LHCN-M2 (cell line): ENCODE measurements around the gene USP49. TPM values are rescaled to one million over a fixed set of nuclear protein-coding genes. Genes with fewer than 3 reads are reported as not detected.
A peak's percentile ranks its signal among the peaks of the same experiment; 100 is the strongest.

Experiments
- DNase-seq: peaks from one replicate; pipeline ENCODE4 v3.0.0-alpha.2; 2012; ENCODE audit warnings: low read depth
- total RNA-seq: library from RNA; depleted of rRNA; stranded (reverse); fragments of >200 nt; gene quantifications from 2 replicates; pipeline ENCODE4 v1.2.3, GENCODE V29; 2014; rRNA removed

USP49 gene
- total RNA-seq, 1 experiment from 2014 or later, result 1.7 TPM

DNA sequence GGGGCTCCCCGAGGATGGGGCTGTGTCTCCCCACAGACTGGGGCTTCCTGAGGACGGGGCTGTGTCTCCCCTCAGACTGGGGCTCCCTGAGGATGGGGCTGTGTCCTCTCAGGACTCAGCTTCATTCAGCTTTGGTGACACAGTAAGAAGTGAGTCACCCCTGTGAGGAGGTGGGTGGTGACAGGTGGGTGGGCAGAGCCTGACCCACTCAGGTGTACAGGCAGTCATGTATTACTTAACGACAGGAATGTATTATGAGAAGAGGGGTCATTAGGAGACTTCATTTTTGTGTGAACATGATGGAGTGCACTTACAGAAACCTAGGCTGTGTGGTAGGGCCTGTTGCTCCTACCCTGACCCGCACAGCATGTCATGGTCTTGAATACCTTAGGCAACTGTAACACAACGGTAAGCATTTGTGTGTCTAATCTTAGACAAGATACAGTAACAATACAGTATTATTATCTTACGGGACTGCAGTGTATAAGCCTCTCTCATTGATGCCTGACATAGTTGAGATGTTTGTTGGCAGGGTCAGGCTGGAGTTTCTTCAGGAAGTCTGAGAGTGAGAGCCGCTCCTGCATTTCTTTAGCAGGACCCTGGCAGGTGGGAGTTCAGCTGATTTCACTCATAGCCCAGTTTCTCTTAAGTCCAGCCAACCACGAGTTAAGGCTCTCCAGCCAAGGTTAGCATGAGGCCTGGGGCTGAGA is 137.1 kb downstream of the USP49 start:
- no peak for DNase-seq

DNA sequence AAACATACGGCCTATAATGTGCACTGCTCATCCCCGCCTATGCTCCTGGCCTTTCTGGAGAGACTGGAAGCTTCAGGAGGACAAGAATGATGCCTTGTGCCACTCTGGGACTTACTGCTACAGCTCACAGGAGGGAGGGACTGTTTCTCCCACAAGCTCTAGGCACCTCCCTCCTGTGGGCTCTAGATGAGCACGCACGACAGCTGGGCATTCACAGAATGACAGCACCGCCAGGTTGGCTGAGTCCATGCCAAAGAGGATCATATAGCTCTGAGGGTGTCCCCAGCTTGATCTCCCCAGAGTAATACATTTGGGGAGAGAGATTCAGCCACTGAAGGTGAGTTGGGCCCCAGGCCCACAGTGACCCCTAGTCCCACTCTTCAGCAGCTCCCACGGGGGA is 137.9 kb downstream of the USP49 start:
- DNase-seq, result peak; percentile 39

DNA sequence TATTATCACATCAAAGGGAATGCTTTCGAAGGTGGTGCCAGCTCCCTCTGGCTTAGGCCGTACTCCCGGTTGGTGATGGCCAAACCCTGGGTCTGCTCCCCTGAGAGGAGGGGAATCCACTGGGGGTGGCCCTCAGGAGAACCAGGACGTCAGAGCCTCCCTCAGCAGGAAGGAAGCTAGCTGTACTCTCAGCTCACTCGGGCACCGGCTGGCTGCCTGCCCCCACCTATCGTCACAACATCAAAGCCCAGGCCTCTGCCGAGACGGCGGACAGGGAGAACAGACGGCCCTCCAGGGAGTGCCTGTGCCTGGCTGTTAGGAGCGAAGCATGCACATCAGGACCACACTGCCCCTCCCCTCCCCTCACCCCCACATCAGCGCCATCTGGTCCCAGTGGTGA is 138.8 kb downstream of the USP49 start:
- DNase-seq, result no peak

DNA sequence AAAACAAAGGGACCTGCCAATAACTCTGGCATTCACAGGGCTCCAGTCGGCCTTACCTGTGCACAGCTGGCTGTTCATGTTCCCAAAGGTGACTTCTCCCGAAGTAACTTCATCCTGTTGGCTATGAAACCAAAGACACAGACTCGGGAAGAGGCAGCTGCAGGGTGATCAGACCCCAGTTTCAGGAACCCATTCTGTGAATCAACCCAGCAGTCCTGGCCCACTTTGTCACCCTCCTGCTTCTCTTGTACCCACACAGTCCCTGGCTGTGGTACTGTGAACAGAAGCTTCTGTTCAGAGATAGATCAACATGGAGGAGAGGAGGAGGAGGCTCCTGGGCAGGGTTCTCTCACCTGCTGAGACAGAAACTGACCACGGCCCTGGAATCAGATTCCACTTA is 139.3 kb downstream of the USP49 start:
- no peak for DNase-seq

DNA sequence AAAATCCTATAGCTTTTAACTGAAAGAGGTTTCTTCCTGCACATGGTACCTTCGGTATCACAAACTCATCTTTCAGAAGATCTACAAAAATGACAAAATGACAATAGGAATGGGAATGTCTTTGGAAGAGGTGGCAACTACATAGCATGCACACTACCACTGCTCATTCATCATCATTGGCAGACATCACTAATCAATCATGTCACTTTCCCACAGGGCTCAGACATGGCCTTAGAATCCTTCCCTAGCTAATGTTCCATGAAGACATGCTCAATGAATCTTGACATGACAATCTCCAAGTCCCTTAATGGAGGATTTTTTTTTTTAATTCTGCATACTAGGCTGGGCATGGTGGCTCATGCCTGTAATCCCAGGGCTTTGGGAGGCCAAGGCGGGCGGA is 144.8 kb downstream of the USP49 start:
- DNase-seq, result no peak

DNA sequence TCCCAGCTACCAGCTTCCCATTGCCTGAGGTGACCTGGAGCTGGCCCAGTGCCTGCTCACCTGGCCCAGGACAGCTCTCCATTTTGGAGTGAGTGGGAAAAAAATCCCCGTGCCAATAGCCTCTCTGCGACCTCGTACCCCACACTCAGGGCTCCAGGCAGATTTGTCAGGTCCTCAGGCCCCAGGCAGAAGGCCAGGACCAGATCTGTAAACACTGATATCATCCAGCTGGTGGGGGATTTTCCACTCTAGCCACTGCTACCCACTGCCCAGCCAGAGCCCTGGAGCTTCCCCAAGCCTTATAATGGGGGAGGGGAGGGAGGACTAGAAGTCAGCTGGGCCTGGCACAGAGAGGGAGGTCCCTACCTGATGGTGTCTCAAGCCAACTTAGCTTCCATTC is 146.6 kb downstream of the USP49 start:
- DNase-seq, result no peak

DNA sequence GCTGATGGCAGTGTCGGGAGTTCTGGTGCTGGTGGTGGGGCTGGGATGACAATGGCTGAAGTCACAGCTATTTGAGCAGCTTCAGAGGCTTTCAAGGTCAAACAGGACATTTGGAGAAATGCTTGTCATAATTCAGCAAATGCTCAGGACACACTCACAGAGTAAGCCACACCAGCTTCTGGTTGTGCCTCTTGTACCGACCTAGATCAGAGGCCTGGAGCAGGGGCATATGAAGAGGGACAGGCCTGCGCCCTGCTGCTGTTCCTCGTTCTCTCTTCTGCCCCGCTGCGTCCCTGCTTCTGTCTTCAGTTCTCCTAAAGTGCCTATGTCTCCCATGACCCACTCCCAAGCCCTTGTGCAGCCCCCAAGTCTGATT is 147.1 kb downstream of the USP49 start:
- no peak for DNase-seq

DNA sequence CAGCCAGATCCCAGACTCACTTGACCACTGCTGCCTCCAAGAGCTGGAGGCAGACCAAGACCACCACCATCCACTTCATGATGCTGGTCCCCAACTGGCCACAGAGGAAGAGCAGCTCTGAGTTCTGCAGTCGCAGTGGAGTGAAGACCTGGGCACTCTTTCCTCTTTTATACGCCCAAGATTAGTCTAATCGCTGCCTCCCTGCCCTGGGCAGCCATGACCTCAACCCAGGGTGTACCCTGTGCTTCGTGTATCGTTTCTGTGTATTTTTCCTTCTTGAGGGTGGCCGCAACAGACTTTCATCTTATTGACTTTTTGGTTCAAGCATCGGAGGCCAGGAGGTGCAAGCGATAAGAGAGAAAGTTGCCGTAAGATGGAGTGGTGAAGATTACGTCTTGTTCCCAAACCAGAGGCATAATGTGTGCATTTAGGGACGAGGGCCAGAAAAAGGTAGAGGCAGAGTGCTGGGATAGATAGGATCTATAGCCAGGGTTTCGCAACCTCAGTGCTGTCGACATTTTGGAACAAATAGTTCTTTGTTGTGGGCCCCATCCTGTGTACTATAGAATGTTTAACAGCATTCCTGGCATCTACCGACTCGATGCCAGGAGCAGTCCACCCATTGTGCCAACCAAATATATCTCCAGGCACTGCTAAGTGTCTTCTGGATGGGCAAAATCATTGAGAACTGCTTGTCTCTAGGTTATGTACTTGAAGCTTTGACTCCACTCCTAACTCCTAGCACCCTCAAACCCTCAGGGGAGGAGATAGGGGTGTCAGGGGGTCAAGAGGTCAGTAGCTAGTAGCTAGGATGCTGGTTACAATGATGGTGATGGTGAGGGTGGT is 147.7 kb downstream of the USP49 start, which contains the start of gene PGC:
Gene PGC (minus strand): TSS at position 142 of the 846 bp plus-strand sequence. CDS start 63 bp downstream, at position 79.
- no peak for DNase-seq

DNA sequence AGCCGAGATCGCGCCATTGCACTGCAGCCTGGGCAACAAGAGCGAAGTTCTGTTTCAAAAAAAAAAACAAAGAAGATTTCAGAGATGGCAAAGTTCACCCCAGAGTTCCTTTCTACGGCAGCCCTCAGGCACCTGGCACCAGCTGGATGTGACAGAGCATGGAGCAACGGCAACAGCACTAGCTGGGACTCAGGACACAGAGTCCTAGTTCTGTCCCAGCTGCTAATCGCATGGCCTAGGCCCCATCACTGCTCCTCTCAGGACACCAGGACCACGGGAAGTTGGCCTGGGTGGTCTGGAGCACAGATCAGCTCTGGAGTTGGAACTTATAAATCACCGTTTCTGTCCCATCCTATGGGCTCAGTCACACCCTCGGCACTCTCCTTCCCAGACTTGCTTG is 149.1 kb downstream of the USP49 start:
- no peak for DNase-seq

DNA sequence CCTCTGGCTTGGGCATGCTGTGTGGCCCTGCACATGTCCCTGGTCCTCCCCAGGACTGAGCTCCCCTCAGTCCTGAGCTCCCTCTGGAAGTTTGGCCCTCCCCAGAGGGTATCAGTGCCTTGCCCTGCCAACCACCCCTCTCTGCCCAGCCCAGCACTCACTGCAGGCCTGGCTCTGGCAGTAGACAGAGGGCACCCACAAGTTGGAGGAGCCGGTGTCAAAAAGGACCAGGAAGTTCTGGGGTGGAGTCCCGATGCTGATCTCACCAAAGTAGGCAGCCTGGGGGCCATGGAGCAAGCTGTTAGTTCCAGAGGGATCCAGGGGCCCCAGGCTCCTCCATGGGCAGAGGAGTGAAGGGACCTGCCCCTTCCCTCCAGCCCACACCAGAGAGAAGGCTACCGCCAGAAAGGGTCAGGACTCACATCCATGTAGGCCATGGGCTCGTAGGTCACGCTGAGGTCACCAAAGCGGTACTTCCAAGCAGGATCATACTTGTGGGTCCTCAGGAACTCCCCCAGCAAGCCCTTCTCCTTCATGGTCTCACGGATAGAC is 150.9 kb downstream of the USP49 start:
- no peak for DNase-seq

DNA sequence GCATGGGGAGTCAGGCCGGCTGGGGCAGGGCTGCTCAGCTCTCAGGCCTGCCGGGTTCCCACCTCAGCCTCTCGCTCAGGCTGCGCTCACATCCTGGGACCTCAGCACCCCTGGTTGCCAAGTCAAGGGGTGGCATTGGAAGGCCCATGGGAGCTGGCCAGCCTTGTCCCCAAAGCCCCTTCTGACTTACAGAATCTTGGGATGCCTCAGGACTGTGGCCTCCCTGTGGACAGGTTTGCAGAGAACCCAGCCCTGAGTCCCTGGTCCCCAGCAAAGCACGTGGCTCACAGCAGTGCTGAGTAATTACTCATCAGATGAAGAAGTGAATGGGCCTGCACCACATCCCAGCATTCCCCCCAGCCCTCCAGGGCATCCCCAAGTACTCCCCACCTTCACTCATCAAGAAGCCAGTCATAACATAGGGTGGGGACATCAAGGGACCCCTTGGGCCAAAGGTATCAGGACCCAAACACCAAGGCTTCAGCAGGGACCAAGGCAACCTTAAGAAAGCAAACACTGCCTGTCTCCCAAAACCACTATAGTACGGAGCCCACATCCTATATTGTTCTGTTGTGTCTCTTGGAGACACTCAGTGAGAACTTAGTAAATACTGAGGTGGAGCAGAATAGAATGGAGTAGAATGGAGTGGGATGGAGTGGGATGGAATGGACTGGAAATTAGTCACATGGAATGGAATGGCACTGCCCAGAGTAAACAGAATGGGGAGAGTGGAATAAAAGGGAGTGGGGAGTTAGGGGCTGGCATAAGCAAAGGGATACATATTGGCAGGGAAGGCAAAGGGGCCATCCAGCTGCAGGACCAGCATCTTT is 151.6 kb downstream of the USP49 start:
- DNase-seq, result no peak

DNA sequence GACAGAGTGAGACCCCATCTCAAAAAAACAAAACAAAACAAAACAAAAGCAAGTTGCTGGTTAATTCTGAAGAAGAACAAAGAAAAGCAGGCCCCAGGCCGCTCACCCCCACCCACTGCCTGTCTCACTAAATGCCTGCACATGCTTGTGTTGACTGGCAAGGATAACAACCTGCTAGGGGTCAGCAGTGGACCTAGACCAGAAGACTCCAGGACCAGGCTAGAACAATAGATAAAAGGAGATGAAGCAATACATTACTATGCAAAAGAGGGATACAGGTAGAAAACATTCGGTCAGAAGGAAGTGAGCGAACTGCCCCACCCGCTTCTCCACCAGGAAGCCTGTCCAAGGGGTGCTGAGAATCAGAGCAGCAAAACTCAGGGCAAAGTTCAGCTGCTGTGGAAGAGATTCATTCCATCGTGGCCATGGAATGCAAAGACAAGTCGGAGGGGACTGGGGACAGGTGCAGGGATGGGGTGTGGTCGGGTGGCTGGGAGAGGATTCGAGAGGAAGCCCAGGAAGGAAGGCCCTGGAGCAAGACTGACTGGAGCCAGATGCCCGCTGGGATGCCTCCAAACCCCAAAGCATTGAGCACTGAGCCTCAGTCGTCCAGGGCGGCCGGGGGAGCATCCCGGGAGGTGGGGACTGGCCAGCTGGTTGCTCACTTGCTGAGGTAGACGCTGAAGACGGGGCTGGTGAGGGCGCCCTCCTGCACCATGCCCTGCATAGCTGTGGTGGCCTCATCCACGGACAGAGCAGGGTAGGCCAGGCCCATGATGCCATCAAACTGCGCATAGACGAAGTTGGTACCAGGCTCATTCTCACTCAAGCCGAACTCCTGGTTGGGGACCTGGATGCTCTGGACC is 153.3 kb downstream of the USP49 start:
- DNase-seq, result no peak

DNA sequence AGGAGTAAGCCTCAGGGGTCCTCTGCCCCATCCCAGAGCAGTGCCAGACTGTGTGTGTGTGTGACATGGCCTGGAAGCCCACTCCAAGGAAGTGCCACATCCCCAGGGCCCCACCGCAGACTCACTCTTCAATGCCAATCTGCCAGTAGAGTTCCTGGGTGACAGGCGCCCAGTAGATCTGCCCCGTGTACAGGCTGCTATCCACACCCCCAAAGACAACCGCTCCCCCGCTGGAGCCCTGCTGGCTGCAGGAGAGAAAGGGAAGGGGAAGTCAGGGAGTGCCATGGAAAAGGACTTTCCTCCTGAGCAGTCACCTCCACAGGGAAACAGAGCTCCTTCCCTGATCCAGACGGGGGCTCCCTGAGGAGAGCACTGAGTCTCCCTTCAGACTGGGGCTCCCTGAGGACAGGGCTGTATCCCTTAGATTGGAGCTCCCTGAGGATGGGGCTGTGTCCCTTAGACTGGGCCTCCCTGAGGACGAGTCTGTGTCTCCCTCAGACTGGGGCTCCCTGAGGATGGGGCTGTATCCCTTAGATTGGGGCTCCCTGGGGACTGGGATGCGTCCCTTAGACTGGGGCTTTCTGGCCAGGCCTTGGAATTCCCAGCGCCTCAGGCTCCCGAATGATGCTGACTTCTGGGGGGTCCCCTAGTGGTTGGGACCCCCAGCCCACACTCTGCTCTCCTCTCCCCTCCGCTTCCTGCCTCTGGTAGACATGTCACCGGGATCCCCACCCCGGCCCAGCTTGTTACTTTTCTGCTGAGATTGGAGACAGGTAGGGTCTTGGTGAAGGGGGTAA is 154.6 kb downstream of the USP49 start:
- DNase-seq, result no peak

Other genes starting within 250 kb of the USP49 start
- gene TFEB, start 159.8 kb downstream of the USP49 start, total RNA-seq, result 2.4 and 3.6 TPM in 2 replicates
- not detected in 2 replicates for gene PGC, start 148.0 kb downstream of the USP49 start, total RNA-seq
- 3.3 and 3.4 TPM in 2 replicates for gene FRS3, start 115.5 kb downstream of the USP49 start, total RNA-seq
- 1.7 and 3.1 TPM in 2 replicates for gene PRICKLE4, start 114.6 kb downstream of the USP49 start, total RNA-seq
- 157 and 160 TPM in 2 replicates for gene TOMM6, start 107.7 kb downstream of the USP49 start, total RNA-seq
- 22.5 and 26.2 TPM in 2 replicates for gene MED20, start 25.8 kb upstream of the USP49 start, total RNA-seq
- gene BYSL, start 26.1 kb upstream of the USP49 start, total RNA-seq, result 18.5 and 23.7 TPM in 2 replicates
- 176 and 251 TPM in 2 replicates for gene CCND3, start 46.4 kb upstream of the USP49 start, total RNA-seq
- gene TAF8, start 155.1 kb upstream of the USP49 start, total RNA-seq, result 18.1 and 26.5 TPM in 2 replicates
- gene C6orf132, start 247.2 kb upstream of the USP49 start, total RNA-seq, result 0.45 and 0.75 TPM in 2 replicates